ENCODE results near the gene SNRNP70.

Gene SNRNP70

DNA sequence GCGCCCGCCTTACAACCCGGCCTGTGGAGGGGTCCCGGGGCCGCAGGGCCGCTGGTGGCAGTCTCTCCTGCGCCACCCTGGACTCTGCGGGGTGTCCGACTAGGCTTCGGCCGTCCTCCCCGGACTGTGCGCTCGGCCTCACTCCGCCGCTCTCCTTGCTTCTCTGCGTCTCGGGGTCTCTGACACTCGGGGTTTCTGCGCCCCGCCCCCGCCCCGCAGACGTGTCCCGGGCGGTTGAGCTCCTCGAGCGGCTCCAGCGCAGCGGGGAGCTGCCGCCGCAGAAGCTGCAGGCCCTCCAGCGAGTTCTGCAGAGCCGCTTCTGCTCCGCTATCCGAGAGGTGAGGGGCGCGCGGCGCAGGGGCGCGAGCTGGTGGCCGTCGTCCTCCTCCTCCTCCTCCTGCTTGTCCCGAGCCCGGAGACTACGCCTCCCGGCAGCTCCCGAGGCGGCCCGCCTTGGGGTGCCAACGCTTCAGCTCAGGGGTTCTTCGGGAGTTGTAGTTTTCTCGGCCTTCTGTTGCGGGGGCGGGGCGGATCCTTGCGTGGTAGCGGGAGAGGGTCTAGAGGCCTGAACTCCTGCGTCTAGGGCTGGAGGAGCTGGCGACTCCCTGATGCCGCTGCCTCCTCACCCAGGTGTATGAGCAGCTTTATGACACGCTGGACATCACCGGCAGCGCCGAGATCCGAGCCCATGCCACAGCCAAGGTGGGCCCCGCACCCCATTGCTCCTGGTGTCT, 29.5 kb downstream of the SNRNP70 start:
- Histone ChIP-seq H3K27me3 (replicated peaks in 2 of 5; ENCODE audit: control insufficient read depth in 4 of 5, insufficient read depth in 5 of 5, low read length in 4 of 5) (peaks cover 0 to 3% (median under 1%) of the 10 kb centered on the region in 5 experiments), H3K36me3 (ENCODE audit: control insufficient read depth in 4 of 4, insufficient read depth in 4 of 4, low read length in 3 of 4) (peaks cover 0 to 2% (median under 1%) of the 10 kb centered on the region in 4 experiments), H3K4me1 (ENCODE audit: control extremely low read depth in 1 of 4, control insufficient read depth in 4 of 4, insufficient read depth in 4 of 4, low read length in 3 of 4) (peaks cover 2 to 46% (median 33%) of the 10 kb centered on the region in 4 experiments), H3K27ac (ENCODE audit: insufficient read depth in 1 of 2, low read depth in 1 of 2, low read length in 2 of 2, poor library complexity in 1 of 2, severe bottlenecking in 2 of 2) (no peak overlapping the region), H3K9me3 (ENCODE audit: control extremely low read depth in 1 of 5, control insufficient read depth in 4 of 5, insufficient read depth in 2 of 5, low read depth in 1 of 5, low read length in 4 of 5) (no peaks in the 10 kb centered on the region), H3K4me3 (ENCODE audit: control insufficient read depth in 1 of 7, extremely low read depth in 1 of 7, insufficient read depth in 4 of 7, low read depth in 2 of 7, low read length in 6 of 7) (peak overlapping the region; percentile 58 to 86 (median 72))
- WGBS (ENCODE audit: insufficient coverage), result 11% methylated on average over 59 of the region's 68 CpGs
- POLR2A ChIA-PET, result interaction anchor here (0.6 to 1.9 kb wide), 4 partner anchors 10 to 35 kb away, joined by 3 to 13 read pairs (median 4); no protein-coding TSS in a partner anchor
- DNase-seq, result peak; percentile 59 to 74 (median 61)
- CTCF ChIA-PET, result interaction anchor here (0.6 to 2.7 kb wide), 14 partner anchors 9 to 364 kb away, joined by 3 to 21 read pairs (median 6); no protein-coding TSS in a partner anchor

DNA sequence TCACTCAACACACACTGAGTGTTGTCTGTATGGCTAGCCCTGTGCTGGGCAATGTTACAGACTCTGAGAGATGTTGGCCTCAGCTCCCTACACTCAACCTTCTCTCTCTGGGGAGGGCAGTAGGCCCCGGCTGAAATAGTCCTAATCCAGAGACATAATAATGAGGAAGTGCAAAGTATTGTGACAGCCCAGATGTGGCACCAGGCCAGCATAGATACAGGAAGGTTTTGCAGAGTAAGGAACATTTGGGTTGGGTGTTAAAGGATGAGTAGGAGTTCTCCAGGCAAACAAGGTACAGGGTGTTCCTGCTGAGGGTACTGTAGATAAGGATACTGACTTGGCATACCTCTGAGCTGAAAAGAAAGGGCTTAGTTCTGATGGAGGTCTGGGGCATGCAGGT, 31.3 kb downstream of the SNRNP70 start:
- H3K4me1 ChIP-seq (ENCODE audit: control extremely low read depth in 1 of 4, control insufficient read depth in 4 of 4, insufficient read depth in 4 of 4, low read length in 3 of 4), result peaks cover 2 to 49% (median 40%) of the 10 kb centered on the region in 4 experiments
- no peaks in the 10 kb centered on the region for H3K36me3 ChIP-seq (ENCODE audit: control insufficient read depth in 4 of 4, insufficient read depth in 4 of 4, low read length in 3 of 4)
- POLR2A ChIA-PET, result no interaction called here
- DNase-seq, result peak in 2 of 3 donors; percentile 63
- WGBS (ENCODE audit: insufficient coverage), result no CpG with 5 or more reads among the region's 1 CpG
- no peak overlapping the region for H3K4me3 ChIP-seq (ENCODE audit: control insufficient read depth in 1 of 7, extremely low read depth in 1 of 7, insufficient read depth in 4 of 7, low read depth in 2 of 7, low read length in 6 of 7)
- H3K27ac ChIP-seq (ENCODE audit: insufficient read depth in 1 of 2, low read depth in 1 of 2, low read length in 2 of 2, poor library complexity in 1 of 2, severe bottlenecking in 2 of 2), result no peak overlapping the region
- H3K27me3 ChIP-seq (replicated peaks in 2 of 5; ENCODE audit: control insufficient read depth in 4 of 5, insufficient read depth in 5 of 5, low read length in 4 of 5), result peaks cover 0 to 19% (median 11%) of the 10 kb centered on the region in 5 experiments
- no peaks in the 10 kb centered on the region for H3K9me3 ChIP-seq (ENCODE audit: control extremely low read depth in 1 of 5, control insufficient read depth in 4 of 5, insufficient read depth in 2 of 5, low read depth in 1 of 5, low read length in 4 of 5)
- CTCF ChIA-PET, result interaction anchor here (1.3 to 2.3 kb wide), 3 partner anchors 10 to 19 kb away, joined by 5 to 10 read pairs (median 6); no protein-coding TSS in a partner anchor

DNA sequence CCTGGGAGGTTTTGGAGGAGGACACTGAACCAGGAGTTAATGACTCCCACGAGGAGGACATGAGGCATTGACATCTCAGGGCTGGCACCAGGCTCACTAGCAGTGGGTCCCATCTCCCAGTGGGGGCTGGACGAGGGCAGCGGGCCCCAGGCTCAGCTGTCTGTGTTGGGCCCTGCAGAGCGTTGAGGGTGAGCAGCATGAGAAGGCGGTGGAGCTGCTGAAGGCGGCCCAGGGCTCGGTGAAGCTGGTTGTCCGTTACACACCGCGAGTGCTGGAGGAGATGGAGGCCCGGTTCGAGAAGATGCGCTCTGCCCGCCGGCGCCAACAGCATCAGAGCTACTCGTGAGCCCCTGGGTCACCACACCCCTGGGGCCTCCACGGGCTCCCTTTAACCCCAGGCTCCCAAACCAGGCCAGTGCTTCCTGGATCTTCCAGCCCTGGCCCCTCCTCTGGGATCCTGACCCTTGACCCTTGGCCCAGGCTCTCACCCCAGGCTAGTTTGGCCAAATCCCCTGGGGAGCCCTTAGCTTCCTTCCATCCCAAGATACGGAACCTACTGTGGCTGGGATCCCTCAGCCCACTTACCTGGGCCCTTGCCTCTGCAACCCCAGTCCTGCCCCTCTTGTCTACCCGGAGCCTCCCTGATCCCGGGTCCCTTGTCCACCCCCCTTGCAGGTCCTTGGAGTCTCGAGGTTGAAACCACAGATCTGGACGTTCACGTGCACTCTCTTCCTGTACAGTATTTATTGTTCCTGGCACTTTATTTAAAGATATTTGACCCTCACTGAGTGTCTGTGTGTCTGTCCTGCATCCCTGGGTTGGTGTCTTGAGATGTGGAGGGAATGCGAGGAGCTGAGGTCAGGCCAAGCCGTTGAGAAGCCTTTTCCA, 32.7 kb downstream of the SNRNP70 start:
- peaks cover 2 to 49% (median 40%) of the 10 kb centered on the region in 4 experiments for H3K4me1 ChIP-seq (ENCODE audit: control extremely low read depth in 1 of 4, control insufficient read depth in 4 of 4, insufficient read depth in 4 of 4, low read length in 3 of 4)
- POLR2A ChIA-PET, result no interaction called here
- WGBS (ENCODE audit: insufficient coverage), result 76% methylated on average over 23 of the region's 26 CpGs

DNA sequence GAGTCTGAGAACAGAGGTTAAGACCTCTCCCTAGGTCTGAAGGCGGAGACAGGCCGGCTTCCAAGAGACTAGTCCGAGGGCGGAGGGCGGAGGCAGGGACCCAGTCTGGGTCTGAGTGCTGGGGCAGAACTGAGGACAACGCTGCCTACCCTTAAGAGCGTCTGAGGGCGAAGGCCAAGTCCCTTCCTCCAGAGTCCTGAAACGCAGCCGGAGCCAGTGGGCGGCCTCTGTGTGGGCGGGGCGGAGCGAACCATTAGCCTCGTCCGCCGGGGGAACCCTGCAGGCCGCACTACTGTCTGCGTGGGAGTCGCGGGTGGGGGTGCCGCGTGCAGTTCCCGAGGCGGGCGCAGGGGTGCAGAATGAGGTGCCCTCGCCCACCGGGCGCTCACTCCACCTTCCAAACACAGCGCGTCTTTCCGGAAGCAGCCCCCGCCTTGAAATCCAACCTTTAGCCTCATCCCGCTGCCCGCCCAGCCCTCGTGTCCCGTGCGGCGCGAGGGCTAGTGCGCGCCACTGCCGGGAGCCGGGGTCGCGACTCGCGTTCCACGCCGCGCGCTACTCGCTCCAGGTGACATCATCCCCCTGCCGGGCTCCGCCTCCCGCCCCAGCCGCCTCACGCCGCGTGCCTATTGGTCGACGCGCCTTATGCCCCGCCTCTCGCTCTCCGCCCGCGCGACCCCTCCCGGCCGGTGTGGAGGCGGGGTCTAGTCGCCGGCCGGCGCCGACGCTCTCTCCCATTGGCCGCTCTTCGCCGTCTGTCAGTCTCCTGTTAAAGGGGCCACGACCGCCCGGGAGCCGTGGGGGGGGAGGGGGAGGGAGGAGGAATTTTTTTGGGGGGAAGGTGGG, 33.5 kb downstream of the SNRNP70 start, which contains the start of gene C19orf73:
Gene C19orf73 (minus strand): TSS at position 579 of the 846 bp plus-strand sequence. CDS start 121 bp downstream, at position 458.
- under 1% methylated on average over 58 of the region's 85 CpGs for WGBS (ENCODE audit: insufficient coverage)
- Histone ChIP-seq H3K36me3 (ENCODE audit: control insufficient read depth in 4 of 4, insufficient read depth in 4 of 4, low read length in 3 of 4) (no peaks in the 10 kb centered on the region), H3K4me1 (ENCODE audit: control extremely low read depth in 1 of 4, control insufficient read depth in 4 of 4, insufficient read depth in 4 of 4, low read length in 3 of 4) (peaks cover 2 to 46% (median 33%) of the 10 kb centered on the region in 4 experiments), H3K9me3 (ENCODE audit: control extremely low read depth in 1 of 5, control insufficient read depth in 4 of 5, insufficient read depth in 2 of 5, low read depth in 1 of 5, low read length in 4 of 5) (no peaks in the 10 kb centered on the region), H3K27me3 (replicated peaks in 2 of 5; ENCODE audit: control insufficient read depth in 4 of 5, insufficient read depth in 5 of 5, low read length in 4 of 5) (peaks cover 0 to 22% (median 11%) of the 10 kb centered on the region in 5 experiments), H3K4me3 (ENCODE audit: control insufficient read depth in 1 of 7, extremely low read depth in 1 of 7, insufficient read depth in 4 of 7, low read depth in 2 of 7, low read length in 6 of 7) (peak within 1 kb of the TSS; percentile 45 to 81 (median 64)), H3K27ac (ENCODE audit: insufficient read depth in 1 of 2, low read depth in 1 of 2, low read length in 2 of 2, poor library complexity in 1 of 2, severe bottlenecking in 2 of 2) (peak within 1 kb of the TSS; percentile 25 to 89)
- ChIA-PET POLR2A (no interaction called here), CTCF (interaction anchor here (1.7 to 2.3 kb wide), 2 partner anchors 9 to 80 kb away, joined by 5 to 10 read pairs; no protein-coding TSS in a partner anchor)
- peak; percentile 95 to 98 (median 97) for DNase-seq

More for the DNA sequence above, 32.7 kb downstream of the SNRNP70 start:
- CTCF ChIA-PET, result interaction anchor here (1.1 to 2.3 kb wide), 3 partner anchors 10 to 81 kb away, joined by 3 to 10 read pairs (median 5); no protein-coding TSS in a partner anchor
- Histone ChIP-seq H3K36me3 (ENCODE audit: control insufficient read depth in 4 of 4, insufficient read depth in 4 of 4, low read length in 3 of 4) (no peaks in the 10 kb centered on the region), H3K4me3 (ENCODE audit: control insufficient read depth in 1 of 7, extremely low read depth in 1 of 7, insufficient read depth in 4 of 7, low read depth in 2 of 7, low read length in 6 of 7) (peak overlapping the region; percentile 45 to 81 (median 64)), H3K9me3 (ENCODE audit: control extremely low read depth in 1 of 5, control insufficient read depth in 4 of 5, insufficient read depth in 2 of 5, low read depth in 1 of 5, low read length in 4 of 5) (no peaks in the 10 kb centered on the region), H3K27ac (ENCODE audit: insufficient read depth in 1 of 2, low read depth in 1 of 2, low read length in 2 of 2, poor library complexity in 1 of 2, severe bottlenecking in 2 of 2) (peak overlapping the region in 1 of 2 experiments; percentile 89), H3K27me3 (replicated peaks in 2 of 5; ENCODE audit: control insufficient read depth in 4 of 5, insufficient read depth in 5 of 5, low read length in 4 of 5) (peaks cover 0 to 22% (median 11%) of the 10 kb centered on the region in 5 experiments)
- no peak for DNase-seq

DNA sequence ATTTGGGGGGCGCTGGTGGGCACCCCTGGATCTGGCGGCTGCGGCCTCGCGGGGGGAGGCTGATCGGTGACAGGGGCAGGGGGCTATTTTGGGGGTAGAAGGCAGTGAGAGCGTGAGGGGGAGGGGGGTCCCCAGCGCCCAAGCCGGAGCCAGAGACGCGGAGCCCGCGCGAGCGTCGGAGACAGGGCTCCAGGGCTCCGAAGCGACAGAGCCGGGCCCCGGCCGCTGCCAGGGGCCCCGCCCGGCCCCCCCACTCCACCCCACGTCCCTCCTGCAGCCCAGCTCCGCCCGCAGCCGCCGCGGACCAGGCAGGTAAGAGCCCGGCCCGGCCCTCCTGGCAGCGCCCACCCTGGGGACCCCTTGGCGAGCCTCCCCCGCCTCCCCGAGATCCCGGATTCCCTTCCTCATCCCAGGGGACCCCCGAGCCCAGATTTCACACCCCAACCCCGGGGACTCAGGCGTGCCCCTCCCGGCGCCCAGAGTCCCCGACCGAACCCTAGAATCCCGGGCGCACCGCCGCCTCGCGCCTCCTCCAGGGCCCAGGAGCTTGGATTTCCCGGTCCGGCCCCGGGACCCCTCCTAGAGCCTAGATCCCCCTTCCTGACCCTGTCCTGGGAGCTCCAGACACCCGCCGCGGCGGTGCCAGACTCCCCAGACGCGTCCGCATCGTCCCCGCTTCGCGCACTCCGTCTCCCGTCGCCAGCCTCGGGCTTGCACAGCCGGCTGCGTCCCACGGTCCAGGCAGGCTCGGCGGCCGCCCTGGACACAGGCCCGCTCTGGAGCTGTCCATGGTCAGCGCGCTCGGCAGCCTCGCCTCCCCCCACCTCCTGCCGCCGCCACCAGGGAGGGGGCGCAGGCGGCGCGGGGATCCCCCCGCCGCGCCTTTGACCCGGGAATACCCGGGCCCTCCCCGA, 34.4 kb downstream of the SNRNP70 start, which contains the start of gene PPFIA3:
Gene PPFIA3 (plus strand): TSS at position 134 of the 914 bp plus-strand sequence. CDS start 8,330 bp downstream, outside the sequence.
- no peak for DNase-seq
- Histone ChIP-seq H3K27ac (ENCODE audit: insufficient read depth in 1 of 2, low read depth in 1 of 2, low read length in 2 of 2, poor library complexity in 1 of 2, severe bottlenecking in 2 of 2) (peak within 1 kb of the TSS; percentile 25 to 89), H3K4me1 (ENCODE audit: control extremely low read depth in 1 of 4, control insufficient read depth in 4 of 4, insufficient read depth in 4 of 4, low read length in 3 of 4) (peaks cover 2 to 41% (median 30%) of the 10 kb centered on the region in 4 experiments), H3K4me3 (ENCODE audit: control insufficient read depth in 1 of 7, extremely low read depth in 1 of 7, insufficient read depth in 4 of 7, low read depth in 2 of 7, low read length in 6 of 7) (peak within 1 kb of the TSS; percentile 45 to 81 (median 64)), H3K36me3 (ENCODE audit: control insufficient read depth in 4 of 4, insufficient read depth in 4 of 4, low read length in 3 of 4) (no peaks in the 10 kb centered on the region), H3K27me3 (replicated peaks in 2 of 5; ENCODE audit: control insufficient read depth in 4 of 5, insufficient read depth in 5 of 5, low read length in 4 of 5) (peaks cover 0 to 22% (median 11%) of the 10 kb centered on the region in 5 experiments), H3K9me3 (ENCODE audit: control extremely low read depth in 1 of 5, control insufficient read depth in 4 of 5, insufficient read depth in 2 of 5, low read depth in 1 of 5, low read length in 4 of 5) (no peaks in the 10 kb centered on the region)
- under 1% methylated on average over 68 of the region's 90 CpGs for WGBS (ENCODE audit: insufficient coverage)
- POLR2A ChIA-PET, result no interaction called here
- CTCF ChIA-PET, result interaction anchor here (1.5 to 2.5 kb wide), 4 partner anchors 14 to 80 kb away, joined by 3 to 11 read pairs (median 6); no protein-coding TSS in a partner anchor

All from common myeloid progenitor, CD34-positive (primary cell).